ENCODE results near the gene APLP2. TPM values are rescaled to one million over a fixed set of nuclear protein-coding genes. Genes with fewer than 3 reads are reported as not detected.

APLP2 gene
- total RNA-seq, 1 donor from 2014 or later: 106 TPM

GRCh38 chr11:130110339-130111108, 40.8 kb downstream of the APLP2 start:
- Histone ChIP-seq H3K9ac (ENCODE audit: low read depth in 1 of 3, low read length in 3 of 3) (no peak overlapping the region), H3K4me3 (ENCODE audit: low read length in 3 of 3) (no peak overlapping the region), H3K27me3 (ENCODE audit: control insufficient read depth in 3 of 3, insufficient read depth in 3 of 3, low read length in 3 of 3) (no peaks in the 10 kb centered on the region), H3K27ac (ENCODE audit: low read depth, low read length) (no peak overlapping the region), H3K36me3 (ENCODE audit: control insufficient read depth in 3 of 3, insufficient read depth in 3 of 3, low read length in 3 of 3) (peaks cover 11 to 30% (median 21%) of the 10 kb centered on the region in 3 donors), H3K9me3 (ENCODE audit: control insufficient read depth in 3 of 3, low read length in 3 of 3) (no peaks in the 10 kb centered on the region), H3K4me1 (ENCODE audit: control insufficient read depth in 3 of 3, insufficient read depth in 3 of 3, low read length in 3 of 3) (peaks cover 0 to 6% (median 0%) of the 10 kb centered on the region in 3 donors)

DNA sequence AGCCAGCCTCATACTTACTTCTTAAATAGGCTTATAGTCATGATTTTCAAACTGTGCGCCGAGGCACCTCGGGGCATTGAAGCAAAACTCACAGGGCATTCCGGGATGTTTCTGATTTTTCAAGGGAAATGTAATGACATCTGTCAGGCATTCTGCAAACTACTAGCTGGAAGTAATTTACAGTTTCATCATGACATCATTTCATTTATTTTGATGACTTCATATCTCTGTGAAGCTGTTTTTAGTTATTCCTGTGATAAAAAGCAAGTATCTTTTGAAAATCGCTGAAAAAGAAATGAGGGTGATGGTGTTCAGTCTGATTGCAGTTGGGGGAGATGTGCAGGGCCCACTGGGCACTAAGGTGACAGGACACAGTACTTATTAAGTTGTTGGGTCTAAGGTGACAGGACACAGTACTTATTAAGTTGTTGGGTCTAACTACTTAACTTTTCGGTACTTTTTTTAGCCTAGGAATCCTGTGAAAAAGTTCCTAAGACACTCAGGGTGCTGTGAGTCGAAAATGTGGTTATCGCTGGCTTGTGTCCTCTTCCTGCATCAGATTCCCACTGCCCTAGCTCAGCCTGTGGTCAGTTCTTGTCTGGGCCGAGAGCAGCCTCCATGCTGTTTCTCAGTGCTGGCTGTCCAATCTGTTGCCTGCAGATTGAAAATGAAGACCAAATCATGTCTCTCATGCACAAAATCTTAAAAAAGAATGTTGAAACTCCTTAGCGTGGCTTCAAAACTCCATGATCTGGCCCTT, 42.6 kb downstream of the APLP2 start:
- Histone ChIP-seq H3K36me3 (ENCODE audit: control insufficient read depth in 3 of 3, insufficient read depth in 3 of 3, low read length in 3 of 3) (peaks cover 11 to 30% (median 21%) of the 10 kb centered on the region in 3 donors), H3K9ac (ENCODE audit: low read depth in 1 of 3, low read length in 3 of 3) (no peak overlapping the region), H3K4me1 (ENCODE audit: control insufficient read depth in 3 of 3, insufficient read depth in 3 of 3, low read length in 3 of 3) (peaks cover 0 to 6% (median 0%) of the 10 kb centered on the region in 3 donors), H3K9me3 (ENCODE audit: control insufficient read depth in 3 of 3, low read length in 3 of 3) (no peaks in the 10 kb centered on the region), H3K27me3 (ENCODE audit: control insufficient read depth in 3 of 3, insufficient read depth in 3 of 3, low read length in 3 of 3) (no peaks in the 10 kb centered on the region), H3K4me3 (ENCODE audit: low read length in 3 of 3) (no peak overlapping the region), H3K27ac (ENCODE audit: low read depth, low read length) (no peak overlapping the region)

- no peak overlapping the region for H3K27ac ChIP-seq (ENCODE audit: low read depth, low read length)
- H3K4me1 ChIP-seq (ENCODE audit: control insufficient read depth in 3 of 3, insufficient read depth in 3 of 3, low read length in 3 of 3): peaks cover 0 to 6% (median 0%) of the 10 kb centered on the region in 3 donors
- H3K4me3 ChIP-seq (ENCODE audit: low read length in 3 of 3): no peak overlapping the region
- no peak overlapping the region for H3K9ac ChIP-seq (ENCODE audit: low read depth in 1 of 3, low read length in 3 of 3)
- peaks cover 11 to 30% (median 21%) of the 10 kb centered on the region in 3 donors for H3K36me3 ChIP-seq (ENCODE audit: control insufficient read depth in 3 of 3, insufficient read depth in 3 of 3, low read length in 3 of 3)
- H3K27me3 ChIP-seq (ENCODE audit: control insufficient read depth in 3 of 3, insufficient read depth in 3 of 3, low read length in 3 of 3): no peaks in the 10 kb centered on the region
- no peaks in the 10 kb centered on the region for H3K9me3 ChIP-seq (ENCODE audit: control insufficient read depth in 3 of 3, low read length in 3 of 3)
Observed at GRCh38 chr11:130114281-130114680, 44.6 kb downstream of the APLP2 start.

GRCh38 chr11:130114726-130115125, 45.0 kb downstream of the APLP2 start:
- Histone ChIP-seq H3K36me3 (ENCODE audit: control insufficient read depth in 3 of 3, insufficient read depth in 3 of 3, low read length in 3 of 3) (peaks cover 11 to 30% (median 21%) of the 10 kb centered on the region in 3 donors), H3K27ac (ENCODE audit: low read depth, low read length) (no peak overlapping the region), H3K9ac (ENCODE audit: low read depth in 1 of 3, low read length in 3 of 3) (no peak overlapping the region), H3K4me1 (ENCODE audit: control insufficient read depth in 3 of 3, insufficient read depth in 3 of 3, low read length in 3 of 3) (peaks cover 0 to 6% (median 0%) of the 10 kb centered on the region in 3 donors), H3K27me3 (ENCODE audit: control insufficient read depth in 3 of 3, insufficient read depth in 3 of 3, low read length in 3 of 3) (no peaks in the 10 kb centered on the region), H3K4me3 (ENCODE audit: low read length in 3 of 3) (no peak overlapping the region), H3K9me3 (ENCODE audit: control insufficient read depth in 3 of 3, low read length in 3 of 3) (no peaks in the 10 kb centered on the region)

DNA sequence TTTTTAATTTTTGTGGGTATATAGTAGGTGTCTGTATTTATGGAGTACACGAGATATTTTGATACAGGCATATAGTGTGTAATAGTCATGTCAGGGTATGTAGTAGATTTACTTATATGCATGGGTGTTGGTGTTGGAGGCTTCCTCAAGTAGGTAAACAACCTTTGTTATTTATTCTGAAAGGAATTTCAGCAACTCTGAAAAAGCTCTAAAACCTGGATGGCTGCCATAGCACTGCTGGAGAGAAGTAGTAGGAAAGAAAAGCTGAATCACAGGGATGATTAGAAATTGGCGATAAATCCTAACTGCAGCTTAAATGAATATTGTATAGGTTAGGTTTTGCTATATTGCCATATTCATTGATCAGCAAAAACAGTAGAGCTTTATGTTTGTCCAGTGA, 45.5 kb downstream of the APLP2 start:
- Histone ChIP-seq H3K27ac (ENCODE audit: low read depth, low read length) (no peak overlapping the region), H3K9ac (ENCODE audit: low read depth in 1 of 3, low read length in 3 of 3) (no peak overlapping the region), H3K27me3 (ENCODE audit: control insufficient read depth in 3 of 3, insufficient read depth in 3 of 3, low read length in 3 of 3) (no peaks in the 10 kb centered on the region), H3K36me3 (ENCODE audit: control insufficient read depth in 3 of 3, insufficient read depth in 3 of 3, low read length in 3 of 3) (peaks cover 11 to 27% (median 21%) of the 10 kb centered on the region in 3 donors), H3K4me1 (ENCODE audit: control insufficient read depth in 3 of 3, insufficient read depth in 3 of 3, low read length in 3 of 3) (peaks cover 0 to 7% (median 0%) of the 10 kb centered on the region in 3 donors), H3K4me3 (ENCODE audit: low read length in 3 of 3) (no peak overlapping the region), H3K9me3 (ENCODE audit: control insufficient read depth in 3 of 3, low read length in 3 of 3) (no peaks in the 10 kb centered on the region)

DNA sequence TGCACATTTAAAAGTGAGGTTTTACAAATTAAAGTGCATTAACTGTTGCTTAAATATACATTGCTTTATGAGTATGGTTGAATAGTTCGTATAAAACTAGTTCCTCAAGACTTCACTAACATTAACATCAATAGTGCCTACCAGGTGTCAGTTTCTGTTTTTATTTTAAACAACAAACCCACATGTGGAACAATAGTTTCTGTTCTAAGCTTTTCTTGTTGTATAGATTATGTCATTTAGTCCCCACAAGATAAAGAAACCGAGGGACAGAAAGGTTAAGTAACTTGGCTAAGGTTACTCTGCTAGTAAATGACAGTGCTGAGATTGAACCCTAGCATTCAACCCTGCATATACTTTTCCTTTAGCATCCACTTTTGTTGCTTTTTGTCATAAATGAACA, 48.5 kb downstream of the APLP2 start:
- peaks cover 0 to 17% (median 0%) of the 10 kb centered on the region in 3 donors for H3K4me1 ChIP-seq (ENCODE audit: control insufficient read depth in 3 of 3, insufficient read depth in 3 of 3, low read length in 3 of 3)
- no peak overlapping the region for H3K4me3 ChIP-seq (ENCODE audit: low read length in 3 of 3)
- no peak overlapping the region for H3K27ac ChIP-seq (ENCODE audit: low read depth, low read length)
- H3K27me3 ChIP-seq (ENCODE audit: control insufficient read depth in 3 of 3, insufficient read depth in 3 of 3, low read length in 3 of 3): no peaks in the 10 kb centered on the region
- H3K36me3 ChIP-seq (ENCODE audit: control insufficient read depth in 3 of 3, insufficient read depth in 3 of 3, low read length in 3 of 3): peaks cover 5 to 14% (median 11%) of the 10 kb centered on the region in 3 donors
- no peak overlapping the region for H3K9ac ChIP-seq (ENCODE audit: low read depth in 1 of 3, low read length in 3 of 3)
- H3K9me3 ChIP-seq (ENCODE audit: control insufficient read depth in 3 of 3, low read length in 3 of 3): no peaks in the 10 kb centered on the region

DNA sequence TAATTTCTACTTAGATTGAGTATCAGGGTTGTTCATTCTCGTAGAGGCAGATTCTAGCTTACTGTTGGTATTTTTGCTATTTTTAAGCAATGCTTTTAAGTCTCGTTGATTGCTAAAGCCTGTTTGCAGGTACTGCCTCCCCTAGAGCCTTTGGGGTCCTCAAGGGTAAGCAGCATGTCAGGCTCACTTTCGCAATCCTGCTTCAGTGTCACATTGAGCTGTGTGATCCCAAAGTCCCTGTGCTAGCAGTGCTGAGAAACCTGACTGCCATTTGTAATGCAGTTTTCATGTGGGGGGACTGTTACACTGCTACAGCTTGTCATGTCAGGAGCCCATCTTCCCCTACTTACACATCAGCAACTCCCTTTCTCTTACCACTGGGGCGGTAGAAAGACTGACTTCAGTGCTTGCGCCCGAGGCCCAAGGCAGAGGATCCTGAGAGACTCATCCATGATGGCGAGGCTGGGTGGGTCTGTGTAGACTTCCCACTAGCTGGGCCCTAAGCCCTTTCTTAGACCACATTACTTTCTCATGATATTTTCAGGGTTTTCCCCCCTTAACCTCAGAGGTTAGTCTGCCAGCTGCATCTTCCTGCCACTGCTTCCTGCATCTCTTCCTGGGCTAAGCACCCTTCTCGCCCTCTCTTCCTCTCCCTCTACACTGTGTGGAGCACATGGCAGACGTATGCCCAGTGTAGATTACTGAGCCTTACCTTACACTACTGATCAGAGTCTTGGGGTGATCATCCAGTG, 49.1 kb downstream of the APLP2 start:
- H3K27me3 ChIP-seq (ENCODE audit: control insufficient read depth in 3 of 3, insufficient read depth in 3 of 3, low read length in 3 of 3): no peaks in the 10 kb centered on the region
- H3K36me3 ChIP-seq (ENCODE audit: control insufficient read depth in 3 of 3, insufficient read depth in 3 of 3, low read length in 3 of 3): peaks cover 11 to 18% (median 18%) of the 10 kb centered on the region in 3 donors
- no peak overlapping the region for H3K27ac ChIP-seq (ENCODE audit: low read depth, low read length)
- no peaks in the 10 kb centered on the region for H3K9me3 ChIP-seq (ENCODE audit: control insufficient read depth in 3 of 3, low read length in 3 of 3)
- H3K4me1 ChIP-seq (ENCODE audit: control insufficient read depth in 3 of 3, insufficient read depth in 3 of 3, low read length in 3 of 3): peaks cover 0 to 23% (median 2%) of the 10 kb centered on the region in 3 donors
- no peak overlapping the region for H3K4me3 ChIP-seq (ENCODE audit: low read length in 3 of 3)
- H3K9ac ChIP-seq (ENCODE audit: low read depth in 1 of 3, low read length in 3 of 3): no peak overlapping the region

DNA sequence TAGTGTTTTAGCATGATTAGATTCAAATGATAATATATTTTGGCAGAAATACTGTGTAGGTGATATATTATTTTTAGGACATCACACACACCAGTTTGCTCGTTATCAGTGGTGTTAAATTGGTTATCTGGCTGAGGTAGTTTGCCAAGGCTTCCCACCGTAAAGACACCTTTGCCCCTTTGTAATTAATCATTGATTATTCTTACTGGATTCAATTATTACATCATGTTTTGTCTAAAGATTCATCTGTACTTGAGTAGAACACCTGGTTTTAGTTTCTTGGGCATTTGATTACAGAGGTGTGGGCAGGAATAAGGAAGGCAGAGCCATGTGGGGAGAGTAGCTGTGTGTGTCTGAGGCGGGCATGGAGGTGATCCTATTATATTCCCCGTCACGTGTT, 50.4 kb downstream of the APLP2 start:
- Histone ChIP-seq H3K36me3 (ENCODE audit: control insufficient read depth in 3 of 3, insufficient read depth in 3 of 3, low read length in 3 of 3) (peaks cover 14 to 22% (median 20%) of the 10 kb centered on the region in 3 donors), H3K9ac (ENCODE audit: low read depth in 1 of 3, low read length in 3 of 3) (no peak overlapping the region), H3K4me1 (ENCODE audit: control insufficient read depth in 3 of 3, insufficient read depth in 3 of 3, low read length in 3 of 3) (peaks cover 3 to 24% (median 3%) of the 10 kb centered on the region in 3 donors), H3K27me3 (ENCODE audit: control insufficient read depth in 3 of 3, insufficient read depth in 3 of 3, low read length in 3 of 3) (no peaks in the 10 kb centered on the region), H3K27ac (ENCODE audit: low read depth, low read length) (no peak overlapping the region), H3K9me3 (ENCODE audit: control insufficient read depth in 3 of 3, low read length in 3 of 3) (no peaks in the 10 kb centered on the region), H3K4me3 (ENCODE audit: low read length in 3 of 3) (no peak overlapping the region)

- no peaks in the 10 kb centered on the region for H3K27me3 ChIP-seq (ENCODE audit: control insufficient read depth in 3 of 3, insufficient read depth in 3 of 3, low read length in 3 of 3)
- H3K36me3 ChIP-seq (ENCODE audit: control insufficient read depth in 3 of 3, insufficient read depth in 3 of 3, low read length in 3 of 3): peaks cover 14 to 27% (median 20%) of the 10 kb centered on the region in 3 donors
- no peak overlapping the region for H3K27ac ChIP-seq (ENCODE audit: low read depth, low read length)
- no peak overlapping the region for H3K9ac ChIP-seq (ENCODE audit: low read depth in 1 of 3, low read length in 3 of 3)
- H3K9me3 ChIP-seq (ENCODE audit: control insufficient read depth in 3 of 3, low read length in 3 of 3): no peaks in the 10 kb centered on the region
- no peak overlapping the region for H3K4me3 ChIP-seq (ENCODE audit: low read length in 3 of 3)
- H3K4me1 ChIP-seq (ENCODE audit: control insufficient read depth in 3 of 3, insufficient read depth in 3 of 3, low read length in 3 of 3): peaks cover 3 to 21% (median 3%) of the 10 kb centered on the region in 3 donors
Observed at GRCh38 chr11:130121445-130121978, 51.8 kb downstream of the APLP2 start.

All from skeletal muscle tissue (tissue), 4 donors.